ENCODE data around the gene CD70.
"Not testable (repeated sequence)": the region's sequence is repeated elsewhere in the genome, so short reads cannot be mapped to it uniquely, and the experiment has no call there.

Gene CD70

DNA sequence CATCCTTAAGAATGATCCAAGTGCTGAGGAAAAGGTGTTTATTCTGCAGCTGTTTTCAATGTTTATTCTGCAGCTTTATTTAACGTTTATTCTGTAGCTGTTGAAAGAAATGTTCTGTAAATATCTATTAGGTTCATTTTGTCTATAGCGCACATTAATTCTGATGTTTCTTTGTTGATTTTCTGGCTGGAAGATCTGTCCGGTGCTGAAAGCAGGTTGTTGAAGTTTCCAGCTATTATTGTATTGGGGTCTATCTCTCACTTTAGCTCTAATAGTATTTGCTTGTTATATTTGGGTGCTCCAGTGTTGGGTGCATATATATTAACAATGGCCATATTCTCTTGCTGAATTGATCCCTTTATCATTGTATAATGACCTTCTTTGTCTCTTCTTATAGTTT lies 20.2 kb downstream of the CD70 start:
- DNase-seq (ENCODE audit: low read depth): no peak

DNA sequence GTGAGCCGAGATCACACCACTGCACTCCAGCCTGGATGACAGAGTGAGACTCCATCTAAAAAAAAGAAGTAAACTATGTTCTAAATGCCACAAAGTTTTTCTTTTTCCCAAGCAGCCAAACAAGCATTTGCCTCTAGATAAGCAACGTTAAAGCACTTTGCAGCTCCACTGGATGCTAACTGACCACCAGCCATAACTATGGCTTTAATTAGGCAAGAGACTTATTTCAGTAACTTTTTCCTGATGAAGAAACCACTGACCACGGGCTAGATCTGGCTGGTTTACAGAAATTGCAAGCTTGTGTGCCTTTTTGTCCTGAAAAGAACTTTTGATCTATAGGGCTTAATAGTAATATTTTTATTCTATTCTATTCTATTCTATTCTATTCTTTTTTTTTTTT lies 22.1 kb downstream of the CD70 start:
- DNase-seq (ENCODE audit: low read depth): no peak

GRCh38 chr19:6568010-6568526 lies 22.9 kb downstream of the CD70 start:
- no peak for DNase-seq (ENCODE audit: low read depth)

GRCh38 chr19:6566727-6567126 lies 24.2 kb downstream of the CD70 start:
- not testable (repeated sequence) for DNase-seq (ENCODE audit: low read depth)

DNA sequence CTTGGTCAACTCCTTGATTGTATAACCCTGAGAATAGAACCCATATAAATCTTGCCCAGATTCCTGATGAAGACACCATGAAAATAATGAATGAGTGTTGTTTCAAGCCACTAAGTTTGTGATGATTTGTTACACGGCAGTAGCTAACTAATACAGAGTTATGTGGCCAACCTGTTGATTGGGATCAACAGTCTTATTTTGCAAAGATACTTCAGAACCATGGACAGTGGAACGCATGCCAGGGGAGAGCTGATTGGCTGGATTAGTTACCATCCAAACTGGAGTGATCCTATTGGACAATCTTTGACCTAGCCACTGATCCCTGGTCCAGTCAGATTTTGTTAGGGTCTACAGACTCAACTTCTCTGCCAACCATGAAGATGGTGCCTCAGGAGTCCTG lies 26.6 kb downstream of the CD70 start:
- DNase-seq (ENCODE audit: low read depth): peak; percentile 33

DNA sequence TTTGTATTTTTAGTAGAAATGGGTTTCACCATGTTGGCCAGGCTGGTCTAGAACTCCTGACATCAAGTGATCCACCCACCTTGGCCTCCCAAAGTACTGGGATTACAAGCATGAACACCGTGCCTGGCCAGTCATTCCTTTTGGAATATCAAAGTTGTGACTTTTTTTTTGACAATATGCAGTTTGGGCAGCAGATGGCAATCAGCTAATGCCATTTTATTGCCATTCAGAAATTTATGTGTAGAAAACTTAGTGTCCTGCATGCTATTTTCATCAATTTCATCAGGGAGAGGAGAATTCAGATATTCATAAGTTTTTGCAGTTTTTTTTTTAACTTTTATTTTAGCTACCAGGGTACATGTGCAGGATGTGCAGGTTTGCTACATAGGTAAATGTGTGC lies 28.5 kb downstream of the CD70 start:
- DNase-seq (ENCODE audit: low read depth): not testable (repeated sequence)

DNA sequence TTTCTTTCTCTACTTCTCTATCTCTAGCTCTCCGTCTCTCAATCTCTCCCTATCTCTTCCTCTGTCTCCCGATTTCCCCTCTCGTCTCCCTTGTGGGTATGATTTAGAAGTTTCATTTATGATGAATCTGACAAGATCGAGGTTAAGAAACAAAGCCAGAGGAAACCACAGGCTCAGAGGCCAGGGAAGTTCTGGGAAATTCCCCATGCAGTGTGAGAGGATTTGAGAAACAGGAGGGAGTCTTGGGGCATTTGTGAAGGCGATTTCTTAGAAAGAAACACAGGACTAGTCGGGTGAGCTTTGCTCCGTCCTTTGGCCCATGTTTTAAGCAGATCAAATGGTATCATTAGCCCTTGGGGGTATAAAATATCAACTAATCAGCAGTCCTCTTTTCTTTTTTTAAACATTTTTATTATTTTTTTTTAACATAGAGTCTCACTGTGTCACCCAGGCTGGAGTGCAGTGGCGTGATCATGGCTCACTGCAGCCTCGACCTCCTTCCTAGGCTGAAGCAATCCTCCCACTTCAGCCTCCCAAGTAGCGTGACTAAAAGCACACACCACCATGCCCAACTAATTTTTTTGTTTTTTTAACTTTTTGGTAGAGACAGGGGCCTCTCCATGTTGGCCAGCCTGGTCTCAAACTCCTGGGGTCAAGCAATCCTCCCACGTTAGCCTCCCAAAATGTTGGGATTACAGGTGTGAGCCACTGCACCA lies 34.3 kb downstream of the CD70 start:
- DNase-seq (ENCODE audit: low read depth): peak; percentile 59

GRCh38 chr19:6556043-6556449 lies 34.9 kb downstream of the CD70 start:
- DNase-seq (ENCODE audit: low read depth): no peak

DNA sequence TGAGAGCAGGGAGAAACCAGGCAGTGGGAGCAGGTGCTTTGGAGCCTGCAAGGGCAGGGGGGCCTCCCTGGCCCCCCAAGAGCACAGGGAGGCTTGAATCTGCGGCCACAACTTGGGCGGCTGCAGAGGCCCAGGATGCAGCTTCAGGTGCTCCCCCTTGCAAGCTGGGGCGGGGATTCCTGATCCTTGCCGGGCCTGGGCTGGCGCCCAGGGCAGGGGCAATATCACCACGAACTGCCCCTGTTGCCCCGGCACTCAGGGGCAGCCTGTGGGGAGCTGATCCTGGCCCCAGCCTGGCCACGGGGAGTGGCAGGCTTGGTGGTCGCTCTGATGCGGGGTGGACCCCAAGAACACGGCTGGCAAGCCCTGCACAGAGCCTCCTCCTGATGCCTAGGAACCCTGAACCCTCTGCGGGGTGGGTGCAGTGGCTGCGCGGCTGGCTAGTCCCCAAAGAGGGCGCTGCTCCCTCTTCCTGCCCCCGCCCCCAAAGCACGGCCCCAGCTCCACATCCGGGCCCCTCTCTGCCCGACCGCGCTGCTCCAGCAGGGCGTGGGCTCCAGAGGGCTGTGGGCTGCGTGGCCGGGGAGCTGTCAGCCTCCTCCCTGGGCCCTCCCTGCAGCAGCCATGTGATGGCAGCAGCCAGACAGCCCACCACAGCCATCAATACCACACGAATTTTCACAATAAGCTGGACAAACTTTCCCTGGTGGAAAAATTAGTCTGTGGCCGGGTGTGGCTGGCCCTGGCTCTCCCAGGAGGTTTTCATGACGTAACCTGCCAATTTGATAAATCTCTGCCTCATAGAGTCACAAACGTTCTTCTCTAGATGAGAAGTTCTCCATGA lies 39.1 kb downstream of the CD70 start:
- no peak for DNase-seq (ENCODE audit: low read depth)

GRCh38 chr19:6551091-6551490 lies 39.9 kb downstream of the CD70 start:
- no peak for DNase-seq (ENCODE audit: low read depth)

DNA sequence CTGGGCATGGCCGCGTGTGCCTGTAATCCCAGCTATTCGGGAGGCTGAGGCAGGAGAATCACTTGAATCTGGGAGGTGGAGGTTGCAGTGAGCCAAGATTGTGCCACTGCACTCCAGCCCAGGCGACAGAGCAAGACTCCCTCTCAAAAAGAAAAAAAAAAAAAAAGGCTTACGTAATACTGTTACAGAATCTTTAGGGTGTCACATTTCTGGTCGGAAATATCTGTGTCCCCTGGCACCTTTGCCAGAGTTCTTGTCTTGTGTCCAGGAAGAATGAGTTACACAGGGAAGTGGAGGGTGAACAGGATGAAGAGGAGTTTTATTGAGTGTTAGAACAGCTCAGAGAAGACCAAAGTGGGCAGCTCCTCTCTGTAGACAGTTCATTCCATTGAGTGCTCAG lies 40.3 kb downstream of the CD70 start:
- not testable (repeated sequence) for DNase-seq (ENCODE audit: low read depth)

- DNase-seq (ENCODE audit: low read depth): no peak
Measured at GRCh38 chr19:6543866-6544347, 47.0 kb downstream of the CD70 start.

DNA sequence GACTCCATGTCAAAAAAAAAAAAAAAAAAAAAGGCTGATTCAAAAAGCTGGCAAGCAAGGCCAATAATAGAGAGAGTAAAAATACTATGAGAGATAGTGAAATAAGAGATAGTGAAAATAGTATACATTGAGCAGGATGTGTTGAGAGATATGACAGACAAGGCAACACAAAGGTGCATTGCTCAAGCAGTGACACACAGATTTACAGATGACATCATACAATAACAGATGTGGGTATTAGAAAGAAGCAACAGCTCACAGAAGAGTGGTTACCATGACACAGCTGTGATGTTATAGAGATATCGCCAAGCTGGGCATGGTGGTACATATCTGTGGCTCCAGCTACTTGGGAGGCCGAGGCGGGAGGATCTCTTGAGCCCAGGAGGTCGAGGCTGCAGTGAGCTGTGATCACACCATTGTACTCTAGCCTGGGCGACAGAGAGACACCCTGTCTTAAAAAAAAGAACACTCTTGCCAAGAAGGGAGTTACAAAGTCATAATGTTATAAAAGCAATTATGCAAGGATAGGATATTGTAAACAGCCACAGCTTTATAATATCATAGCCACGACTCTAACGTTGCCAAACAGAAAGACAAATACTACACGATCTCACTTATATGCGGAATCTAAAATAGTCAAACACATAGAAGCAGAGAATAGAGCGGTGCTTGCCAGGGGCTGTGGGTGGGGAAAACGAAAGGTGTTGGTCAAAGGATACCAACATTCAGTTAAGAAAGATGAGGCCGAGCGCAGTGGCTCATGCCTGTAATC lies 49.8 kb downstream of the CD70 start:
- DNase-seq (ENCODE audit: low read depth): no peak

GRCh38 chr19:6539514-6539913 lies 51.4 kb downstream of the CD70 start:
- DNase-seq (ENCODE audit: low read depth): no peak
